Fibroblast of villous mesenchyme (primary cell): ENCODE data around the gene CACNA1D. TPM values are rescaled to one million over a fixed set of nuclear protein-coding genes. Genes with fewer than 3 reads are reported as not detected.
"Not testable (repeated sequence)": the region's sequence is repeated elsewhere in the genome, so short reads cannot be mapped to it uniquely, and the experiment has no call there.

Experiments used
- DNase-seq: peaks from one replicate; pipeline ENCODE4 v3.0.0-alpha.2; 2010; ENCODE audit warnings: low read depth
- H3K4me3 ChIP-seq: 2 replicates; pipeline ENCODE4 v1.5.1; 2011; ENCODE audit warnings: low read depth, mild to moderate bottlenecking, low read length
- total RNA-seq: library from RNA; depleted of rRNA; stranded (reverse); fragments of >200 nt; gene quantifications from 2 replicates; pipeline ENCODE4 v1.2.3, GENCODE V29; 2012
- TF ChIP-seq, protein P1 (sequence below): IDR thresholded peaks from 2 replicates; pipeline ENCODE4 v1.5.1; 2012; ENCODE audit warnings: low read depth, mild to moderate bottlenecking, low read length; ENCODE audit not compliant: insufficient read depth

The CACNA1D gene
- total RNA-seq, 1 donor: not detected

DNA sequence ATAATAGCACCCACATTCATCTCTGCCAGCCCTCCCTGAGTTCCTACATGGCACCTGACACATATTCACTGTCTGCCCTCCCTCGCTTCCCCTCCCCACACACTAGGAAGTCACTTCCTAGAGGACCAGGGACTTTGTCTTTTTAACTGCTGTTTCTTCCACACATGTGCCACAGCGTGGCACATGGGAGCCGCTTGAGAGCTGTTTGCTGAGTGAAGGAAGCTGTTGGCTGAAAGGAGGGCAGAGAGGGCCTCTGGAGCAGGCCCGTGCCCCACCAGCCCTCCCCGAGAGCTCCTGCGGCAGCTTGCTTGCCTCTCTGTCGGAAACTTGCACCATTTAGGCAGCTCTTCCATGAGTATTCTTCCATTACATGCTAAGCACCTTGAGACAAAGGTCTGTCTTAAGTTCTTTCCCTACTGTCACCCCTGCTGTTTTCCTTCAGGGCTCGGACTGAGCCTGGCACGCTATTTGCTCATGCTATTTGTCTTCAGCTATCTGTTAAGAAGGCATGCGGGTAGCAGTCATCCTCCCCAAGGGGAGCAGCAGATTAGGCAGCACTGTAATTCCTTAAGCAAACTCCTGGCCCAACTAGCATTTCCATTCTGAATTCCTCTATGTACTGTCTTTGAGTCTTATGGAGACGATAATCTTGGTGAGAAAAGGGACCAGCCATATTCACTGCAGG is 72.2 kb downstream of the CACNA1D start:
- TF ChIP-seq, protein P1, sequence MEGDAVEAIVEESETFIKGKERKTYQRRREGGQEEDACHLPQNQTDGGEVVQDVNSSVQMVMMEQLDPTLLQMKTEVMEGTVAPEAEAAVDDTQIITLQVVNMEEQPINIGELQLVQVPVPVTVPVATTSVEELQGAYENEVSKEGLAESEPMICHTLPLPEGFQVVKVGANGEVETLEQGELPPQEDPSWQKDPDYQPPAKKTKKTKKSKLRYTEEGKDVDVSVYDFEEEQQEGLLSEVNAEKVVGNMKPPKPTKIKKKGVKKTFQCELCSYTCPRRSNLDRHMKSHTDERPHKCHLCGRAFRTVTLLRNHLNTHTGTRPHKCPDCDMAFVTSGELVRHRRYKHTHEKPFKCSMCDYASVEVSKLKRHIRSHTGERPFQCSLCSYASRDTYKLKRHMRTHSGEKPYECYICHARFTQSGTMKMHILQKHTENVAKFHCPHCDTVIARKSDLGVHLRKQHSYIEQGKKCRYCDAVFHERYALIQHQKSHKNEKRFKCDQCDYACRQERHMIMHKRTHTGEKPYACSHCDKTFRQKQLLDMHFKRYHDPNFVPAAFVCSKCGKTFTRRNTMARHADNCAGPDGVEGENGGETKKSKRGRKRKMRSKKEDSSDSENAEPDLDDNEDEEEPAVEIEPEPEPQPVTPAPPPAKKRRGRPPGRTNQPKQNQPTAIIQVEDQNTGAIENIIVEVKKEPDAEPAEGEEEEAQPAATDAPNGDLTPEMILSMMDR: no peak
- DNase-seq: no peak

DNA sequence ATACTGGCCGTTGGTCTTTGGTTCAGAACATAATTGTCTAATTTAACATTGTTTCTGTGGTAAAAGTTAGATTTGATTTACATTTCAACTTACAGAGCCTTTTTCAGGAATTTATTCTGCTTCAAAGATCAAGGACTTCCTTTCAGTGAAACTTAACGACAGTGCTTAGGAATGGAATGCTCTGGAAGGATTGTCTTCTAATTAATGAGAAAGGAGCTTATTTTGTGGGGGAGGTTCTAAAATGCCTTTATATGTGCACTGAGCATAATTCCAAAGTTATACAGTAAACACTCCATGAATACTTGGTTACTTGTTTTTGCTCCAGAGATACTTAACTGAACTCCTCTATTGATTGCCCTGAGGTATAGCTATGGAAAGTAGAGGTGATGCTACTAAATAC is 75.7 kb downstream of the CACNA1D start:
- no peak for DNase-seq
- H3K4me3 ChIP-seq: no peak overlapping the region
- TF ChIP-seq, protein P1: no peak

More for the DNA sequence above, 72.2 kb downstream of the CACNA1D start:
- H3K4me3 ChIP-seq: no peak overlapping the region

DNA sequence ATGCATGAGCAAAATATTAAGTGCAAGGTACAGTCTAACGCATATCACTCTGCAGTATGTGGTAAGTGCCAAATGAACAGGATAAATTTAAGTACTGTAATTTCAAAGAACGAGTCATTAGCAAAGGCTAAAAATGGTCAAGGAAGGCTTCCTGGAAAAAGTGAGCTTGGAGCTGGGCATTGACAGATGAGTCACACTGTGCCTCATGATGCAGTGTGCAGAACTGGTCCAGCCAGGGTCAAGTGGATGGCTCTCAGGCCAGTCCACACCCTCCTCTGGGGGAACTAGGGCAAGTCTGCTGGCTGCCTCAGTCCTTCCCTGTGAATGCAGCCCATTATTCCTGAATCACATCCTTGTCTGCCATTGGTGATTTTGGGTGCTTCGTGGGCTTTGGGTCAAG is 76.3 kb downstream of the CACNA1D start:
- DNase-seq: no peak
- H3K4me3 ChIP-seq: no peak overlapping the region
- TF ChIP-seq, protein P1: no peak

DNA sequence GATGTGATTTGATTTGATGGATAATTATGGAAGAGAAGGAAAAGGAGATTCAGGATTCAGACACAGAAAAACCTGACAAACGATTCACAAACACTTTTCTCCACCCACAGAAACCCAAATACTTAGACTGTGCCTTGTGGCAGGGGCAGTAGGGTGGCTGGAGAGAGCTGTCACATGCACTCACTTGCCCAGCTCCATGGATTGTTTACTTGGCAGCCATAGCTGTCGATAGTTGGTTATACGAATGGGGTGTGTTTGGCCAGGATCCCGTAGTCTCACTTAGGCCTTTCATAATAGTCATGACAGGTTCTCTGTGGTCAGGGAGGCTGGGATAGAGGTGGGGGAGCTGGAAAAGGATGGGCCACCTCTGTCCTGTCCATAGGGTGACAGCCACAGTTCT is 76.9 kb downstream of the CACNA1D start:
- no peak for DNase-seq
- H3K4me3 ChIP-seq: no peak overlapping the region
- TF ChIP-seq, protein P1: no peak

DNA sequence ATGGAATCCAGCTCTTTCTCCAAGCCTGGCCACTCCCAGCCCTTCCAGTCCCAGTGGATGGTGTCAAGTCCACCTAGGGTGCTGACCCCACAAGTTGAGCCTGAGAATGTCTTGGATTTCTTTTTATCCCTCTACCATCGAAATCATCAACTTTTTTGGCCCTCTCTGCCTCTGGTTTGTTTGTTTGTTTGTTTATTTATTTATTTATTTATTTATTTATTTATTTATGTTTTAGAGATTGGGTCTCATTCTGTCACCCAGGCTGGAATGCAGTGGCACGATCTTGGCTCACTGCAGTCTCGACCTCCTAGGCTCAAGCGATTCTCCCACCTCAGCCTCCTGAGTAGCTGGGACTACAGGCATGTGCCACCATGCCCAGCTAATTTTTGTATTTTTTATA is 77.8 kb downstream of the CACNA1D start:
- DNase-seq, H3K4me3 ChIP-seq: not testable (repeated sequence)

DNA sequence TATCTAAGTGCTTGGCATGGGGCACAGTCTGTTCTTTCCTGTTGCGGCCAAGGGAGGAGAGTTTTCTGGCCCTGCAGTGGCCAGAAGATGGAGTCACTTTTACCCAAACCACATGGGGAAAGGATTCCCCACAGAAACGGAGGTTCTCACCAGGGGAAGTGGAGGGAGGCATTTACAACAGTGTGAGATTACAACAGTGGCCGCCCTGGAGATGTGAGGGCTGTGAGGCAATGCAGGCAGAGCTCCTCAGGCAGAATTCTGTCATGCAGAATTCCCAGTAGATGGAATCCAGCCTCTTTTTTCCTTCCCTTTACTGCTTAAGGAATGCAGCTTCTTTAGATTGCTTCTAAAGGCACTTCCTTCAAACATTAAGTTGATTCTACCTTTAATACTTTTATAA is 83.1 kb downstream of the CACNA1D start:
- TF ChIP-seq, protein P1: no peak
- no peak overlapping the region for H3K4me3 ChIP-seq
- no peak for DNase-seq

DNA sequence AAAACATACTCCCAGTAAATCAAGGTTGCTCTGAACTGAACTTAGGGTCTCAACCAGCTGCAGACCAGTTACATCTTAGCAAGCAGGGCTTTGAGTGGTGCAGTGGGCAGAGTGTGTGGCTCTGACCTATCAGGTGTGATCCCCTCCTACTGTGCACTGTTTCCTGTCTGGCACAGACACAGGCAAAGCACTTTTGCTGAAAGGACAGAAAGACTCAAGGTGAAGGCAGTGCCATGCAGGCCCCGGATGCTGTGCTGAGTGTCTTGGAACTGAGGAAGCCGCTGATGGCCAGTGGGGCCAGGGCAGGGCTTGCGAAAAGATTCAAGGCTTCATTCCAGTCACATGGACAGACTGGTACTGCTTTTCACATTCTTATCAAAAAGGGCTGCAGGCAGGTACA is 85.2 kb downstream of the CACNA1D start:
- TF ChIP-seq, protein P1: no peak
- no peak for DNase-seq
- H3K4me3 ChIP-seq: no peak overlapping the region
